ENCODE results near the gene RRP1. TPM values are rescaled to one million over a fixed set of nuclear protein-coding genes. Genes with fewer than 3 reads are reported as not detected.

RRP1 gene
- total RNA-seq, 8 experiments from 2014 or later, result 11.0 to 38.4 (median 18.3) TPM

DNA sequence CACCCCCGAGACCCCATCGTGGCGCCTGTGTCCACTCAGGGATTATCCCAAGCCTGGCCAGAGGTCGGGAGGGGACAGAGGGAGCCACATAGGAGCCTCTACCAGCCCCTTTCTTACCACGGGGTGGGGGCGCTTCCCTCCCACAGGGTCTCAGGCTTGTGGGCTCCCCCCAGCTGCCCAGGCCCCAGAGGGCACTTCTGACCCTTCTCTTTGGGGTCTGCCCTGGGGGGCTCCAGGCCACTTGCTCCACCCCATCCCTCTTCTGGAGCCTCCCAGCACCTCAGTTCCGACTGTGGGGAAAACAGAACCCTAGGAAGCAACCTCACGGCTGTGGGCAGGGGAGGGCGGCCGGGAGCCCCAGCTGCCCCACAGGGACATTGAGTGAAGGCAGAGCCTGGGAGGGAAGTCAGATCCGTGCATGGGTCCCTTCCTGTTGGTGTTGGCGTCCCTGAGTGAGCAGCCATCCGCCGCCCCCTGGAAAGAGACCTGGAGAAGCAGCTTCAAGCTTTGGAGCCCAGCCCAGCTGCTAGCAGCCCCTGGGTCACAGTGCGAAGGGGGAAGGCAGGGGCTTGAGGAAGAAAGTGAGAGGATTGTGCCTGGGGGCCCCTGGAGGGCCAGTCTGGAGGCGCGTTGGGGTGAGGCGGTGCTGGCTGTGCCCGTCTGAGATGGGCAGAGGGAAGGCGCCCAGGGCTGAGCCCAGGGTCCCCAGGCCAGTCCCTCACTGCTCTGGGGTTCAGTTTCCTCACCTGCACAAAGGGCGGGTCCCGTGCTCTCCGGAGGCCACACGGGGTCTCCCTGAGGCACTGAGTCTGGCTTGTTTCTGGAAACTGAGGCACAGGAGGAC lies 22.1 kb downstream of the RRP1 start:
- ATAC-seq (replicated peaks in 6 of 8), result peak in 3 of 8 experiments; percentile 3 to 11 (median 5)
- peaks cover 0 to 3% of the 10 kb centered on the region in 2 donors for H3K4me1 ChIP-seq (replicated peaks in 1 of 2)
- in situ Hi-C loops (cut with MboI; ENCODE audit: low pct_unique_long_range_greater_than_20kb in 2 of 9, low sequenced_read_pairs in 9 of 9, unreplicated experiment in 9 of 9), result no loop called here
- no peak overlapping the region for H3K4me3 ChIP-seq
- H3K27ac ChIP-seq, result no peak overlapping the region
- 47 to 92% (median 75%) methylated on average over 1 to 6 of the region's 24 CpGs; no CpG with 5 or more reads in 4 of the 10 experiments for WGBS, 10 experiments

DNA sequence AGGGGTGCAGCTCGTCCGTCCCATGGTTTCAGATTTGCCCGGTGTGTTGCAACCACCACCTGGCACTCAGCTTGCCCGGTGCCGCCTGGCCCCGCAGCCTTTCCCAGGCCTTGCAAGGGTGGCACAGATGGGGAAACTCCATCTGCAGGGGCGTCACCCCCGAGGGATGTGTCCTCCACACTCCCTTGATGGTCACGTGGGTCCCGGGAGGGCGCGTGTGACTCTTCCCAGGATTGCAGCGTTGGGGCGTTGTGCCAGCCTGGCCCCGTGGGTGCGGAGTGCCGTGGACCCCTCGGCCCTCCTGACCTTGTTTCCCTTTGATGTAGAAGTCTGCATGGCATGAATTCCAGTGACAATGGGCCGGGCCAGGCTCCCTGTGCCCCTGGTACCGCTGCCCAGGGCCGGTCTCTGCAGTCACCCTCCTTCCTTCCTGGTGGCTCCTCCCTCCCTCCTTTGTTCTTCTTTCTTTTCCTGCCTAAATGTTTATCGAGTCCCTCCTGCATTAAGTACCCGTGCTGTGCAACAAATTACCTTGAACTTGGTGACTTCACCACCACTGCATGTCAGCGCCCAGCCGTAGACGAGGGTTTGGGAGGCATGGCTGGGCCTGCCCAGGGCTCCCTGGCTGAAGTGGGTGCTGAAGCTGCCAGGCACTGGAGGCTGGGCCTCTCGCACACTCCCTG lies 22.9 kb downstream of the RRP1 start:
- peak in 1 of 8 experiments; percentile 32 for ATAC-seq (replicated peaks in 6 of 8)
- Histone ChIP-seq H3K4me3 (no peak overlapping the region), H3K27ac (no peak overlapping the region), H3K4me1 (replicated peaks in 1 of 2) (peaks cover 0 to 3% of the 10 kb centered on the region in 2 donors)
- in situ Hi-C loops (cut with MboI; ENCODE audit: low pct_unique_long_range_greater_than_20kb in 2 of 9, low sequenced_read_pairs in 9 of 9, unreplicated experiment in 9 of 9), result no loop called here
- 0 to 100% (median 58%) methylated on average over 1 to 11 of the region's 27 CpGs; no CpG with 5 or more reads in 3 of the 10 experiments for WGBS, 10 experiments

DNA sequence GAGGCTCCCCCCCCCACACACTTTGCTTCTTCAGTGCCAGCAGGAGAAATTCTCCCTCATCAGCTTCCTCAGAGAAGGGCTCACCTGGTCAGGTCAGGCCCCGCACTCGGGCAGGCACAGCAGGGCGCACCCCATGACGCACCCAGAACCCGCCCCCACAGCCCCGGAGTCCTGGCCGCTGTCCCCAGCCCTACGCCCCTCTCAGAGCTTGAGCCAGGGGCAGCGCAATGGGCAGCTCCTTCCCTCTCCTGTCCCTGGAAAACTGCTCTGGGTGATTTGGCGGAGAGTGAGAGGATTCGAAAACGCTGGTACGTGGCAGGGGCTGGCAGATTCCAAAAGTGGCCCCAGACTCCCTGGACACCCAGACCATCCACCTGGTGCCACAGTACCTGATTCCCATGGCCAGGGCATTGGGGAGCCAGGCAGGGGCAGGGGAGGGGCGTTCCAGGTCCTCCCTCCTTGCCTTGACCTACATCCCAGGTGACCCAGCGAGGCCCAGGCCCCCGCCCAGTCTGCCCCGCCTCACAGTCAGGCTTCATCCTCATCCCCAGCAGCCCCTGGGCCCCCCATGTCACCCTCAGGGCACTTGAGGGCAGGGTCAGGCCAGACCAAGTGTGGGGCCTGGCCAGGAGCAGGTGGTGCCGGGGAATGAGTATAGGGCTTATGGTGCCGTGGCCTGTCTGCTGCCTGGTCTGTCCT lies 23.7 kb downstream of the RRP1 start:
- no peak for ATAC-seq (replicated peaks in 6 of 8)
- H3K4me3 ChIP-seq, result no peak overlapping the region
- peaks cover 0 to 3% of the 10 kb centered on the region in 2 donors for H3K4me1 ChIP-seq (replicated peaks in 1 of 2)
- WGBS, 10 experiments, result 60 to 95% (median 81%) methylated on average over 1 to 6 of the region's 19 CpGs; no CpG with 5 or more reads in 5 of the 10 experiments
- no peak overlapping the region for H3K27ac ChIP-seq
- in situ Hi-C loops (cut with MboI; ENCODE audit: low pct_unique_long_range_greater_than_20kb in 2 of 9, low sequenced_read_pairs in 9 of 9, unreplicated experiment in 9 of 9), result no loop called here

DNA sequence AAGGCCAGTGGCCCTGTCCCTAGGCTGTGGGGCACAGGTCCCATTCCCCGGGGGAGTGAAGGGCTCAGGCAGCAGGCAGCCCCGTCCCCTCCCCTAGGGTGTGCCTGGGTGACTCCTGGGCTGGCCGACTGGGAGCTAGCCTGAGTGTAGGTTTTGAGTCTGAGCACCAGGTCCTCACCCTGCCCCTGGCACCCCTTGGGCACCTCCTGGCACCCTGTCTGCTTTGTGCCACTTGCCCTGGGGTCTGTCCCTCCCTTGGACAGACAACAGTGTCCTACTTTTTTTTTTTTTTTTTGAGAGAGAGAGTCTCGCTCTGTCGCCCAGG lies 24.2 kb downstream of the RRP1 start:
- no peak overlapping the region for H3K4me3 ChIP-seq
- no peak overlapping the region for H3K27ac ChIP-seq
- ATAC-seq (replicated peaks in 6 of 8), result no peak
- peaks cover 0 to 3% of the 10 kb centered on the region in 2 donors for H3K4me1 ChIP-seq (replicated peaks in 1 of 2)
- WGBS, 10 experiments, result 56 to 100% (median 92%) methylated on average over 2 of the region's 5 CpGs; no CpG with 5 or more reads in 7 of the 10 experiments
- in situ Hi-C loops (cut with MboI; ENCODE audit: low pct_unique_long_range_greater_than_20kb in 2 of 9, low sequenced_read_pairs in 9 of 9, unreplicated experiment in 9 of 9), result no loop called here

DNA sequence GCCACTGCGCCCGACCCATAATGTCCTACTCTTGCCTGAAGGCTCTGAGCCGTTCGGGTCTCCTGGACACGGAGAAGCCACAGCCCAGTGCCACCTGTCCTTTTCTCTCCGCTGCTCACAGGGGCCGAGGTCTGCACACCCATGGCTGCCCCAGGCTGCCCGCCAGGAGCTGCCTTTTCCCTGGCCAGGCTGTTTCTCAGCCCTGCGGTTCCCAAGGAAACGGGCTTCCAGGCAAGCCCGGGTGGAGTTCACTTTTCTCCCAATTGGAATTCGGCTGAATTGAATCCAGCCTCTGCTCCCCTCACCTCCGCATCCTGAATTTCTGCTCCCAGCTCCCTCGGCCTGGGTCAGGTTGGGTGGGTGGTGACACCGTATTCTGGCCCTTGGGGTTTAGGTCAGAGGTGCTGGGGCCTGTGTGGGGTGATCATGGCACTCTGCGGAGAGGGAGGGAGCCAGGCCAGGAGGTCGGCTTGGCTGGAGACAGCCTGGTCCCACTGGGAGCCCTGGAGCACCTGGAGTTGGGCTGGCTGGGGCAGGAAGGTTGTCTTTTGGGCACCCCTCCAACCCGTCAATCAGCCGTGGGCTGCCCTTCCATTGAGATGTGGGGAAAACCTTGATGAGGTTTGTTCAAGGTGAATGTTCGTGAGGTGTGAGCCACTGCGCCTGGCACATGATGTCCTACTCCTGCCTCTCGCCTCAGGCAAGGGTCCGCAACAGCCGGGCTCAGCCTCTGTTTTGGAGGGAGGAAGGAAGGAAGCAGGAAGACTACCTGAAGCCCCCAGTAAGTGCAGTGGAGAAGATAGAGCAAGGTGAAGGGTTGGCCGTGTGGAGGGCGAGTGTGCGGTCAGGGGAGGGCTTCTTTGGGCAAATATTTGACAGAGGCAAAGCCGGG lies 25.1 kb downstream of the RRP1 start:
- no peak overlapping the region for H3K27ac ChIP-seq
- peaks cover 0 to 3% of the 10 kb centered on the region in 2 donors for H3K4me1 ChIP-seq (replicated peaks in 1 of 2)
- no peak overlapping the region for H3K4me3 ChIP-seq
- ATAC-seq (replicated peaks in 6 of 8), result peak in 4 of 8 experiments; percentile 14 to 52 (median 20)
- WGBS, 10 experiments, result 12 to 92% (median 62%) methylated on average over 3 to 16 of the region's 28 CpGs; no CpG with 5 or more reads in 3 of the 10 experiments
- in situ Hi-C loops (cut with MboI; ENCODE audit: low pct_unique_long_range_greater_than_20kb in 2 of 9, low sequenced_read_pairs in 9 of 9, unreplicated experiment in 9 of 9), result no loop called here

GRCh38 chr21:43815107-43815613 lies 25.8 kb downstream of the RRP1 start:
- in situ Hi-C loops (cut with MboI; ENCODE audit: low pct_unique_long_range_greater_than_20kb in 2 of 9, low sequenced_read_pairs in 9 of 9, unreplicated experiment in 9 of 9), result no loop called here
- Histone ChIP-seq H3K4me3 (no peak overlapping the region), H3K4me1 (replicated peaks in 1 of 2) (peaks cover 0 to 3% of the 10 kb centered on the region in 2 donors), H3K27ac (no peak overlapping the region)
- no peak for ATAC-seq (replicated peaks in 6 of 8)
- 57 to 80% (median 63%) methylated on average over 1 to 4 of the region's 27 CpGs; no CpG with 5 or more reads in 5 of the 10 experiments for WGBS, 10 experiments

- H3K4me3 ChIP-seq, result no peak overlapping the region
- WGBS, 10 experiments, result 83 to 100% (median 93%) methylated on average over 1 to 8 of the region's 15 CpGs; no CpG with 5 or more reads in 4 of the 10 experiments
- in situ Hi-C loops (cut with MboI; ENCODE audit: low pct_unique_long_range_greater_than_20kb in 2 of 9, low sequenced_read_pairs in 9 of 9, unreplicated experiment in 9 of 9), result no loop called here
- peaks cover 0 to 1% of the 10 kb centered on the region in 2 donors for H3K4me1 ChIP-seq (replicated peaks in 1 of 2)
- H3K27ac ChIP-seq, result no peak overlapping the region
- ATAC-seq (replicated peaks in 6 of 8), result no peak
These were observed 26.6 kb downstream of the RRP1 start for GRCh38 chr21:43815991-43816390.

GRCh38 chr21:43816611-43817071 lies 27.3 kb downstream of the RRP1 start:
- Histone ChIP-seq H3K27ac (no peak overlapping the region), H3K4me3 (no peak overlapping the region), H3K4me1 (replicated peaks in 1 of 2) (no peaks in the 10 kb centered on the region)
- ATAC-seq (replicated peaks in 6 of 8), result peak in 1 of 8 experiments; percentile 8
- in situ Hi-C loops (cut with MboI; ENCODE audit: low pct_unique_long_range_greater_than_20kb in 2 of 9, low sequenced_read_pairs in 9 of 9, unreplicated experiment in 9 of 9), result no loop called here
- WGBS, 10 experiments, result no CpG with 5 or more reads among the region's 14 CpGs

DNA sequence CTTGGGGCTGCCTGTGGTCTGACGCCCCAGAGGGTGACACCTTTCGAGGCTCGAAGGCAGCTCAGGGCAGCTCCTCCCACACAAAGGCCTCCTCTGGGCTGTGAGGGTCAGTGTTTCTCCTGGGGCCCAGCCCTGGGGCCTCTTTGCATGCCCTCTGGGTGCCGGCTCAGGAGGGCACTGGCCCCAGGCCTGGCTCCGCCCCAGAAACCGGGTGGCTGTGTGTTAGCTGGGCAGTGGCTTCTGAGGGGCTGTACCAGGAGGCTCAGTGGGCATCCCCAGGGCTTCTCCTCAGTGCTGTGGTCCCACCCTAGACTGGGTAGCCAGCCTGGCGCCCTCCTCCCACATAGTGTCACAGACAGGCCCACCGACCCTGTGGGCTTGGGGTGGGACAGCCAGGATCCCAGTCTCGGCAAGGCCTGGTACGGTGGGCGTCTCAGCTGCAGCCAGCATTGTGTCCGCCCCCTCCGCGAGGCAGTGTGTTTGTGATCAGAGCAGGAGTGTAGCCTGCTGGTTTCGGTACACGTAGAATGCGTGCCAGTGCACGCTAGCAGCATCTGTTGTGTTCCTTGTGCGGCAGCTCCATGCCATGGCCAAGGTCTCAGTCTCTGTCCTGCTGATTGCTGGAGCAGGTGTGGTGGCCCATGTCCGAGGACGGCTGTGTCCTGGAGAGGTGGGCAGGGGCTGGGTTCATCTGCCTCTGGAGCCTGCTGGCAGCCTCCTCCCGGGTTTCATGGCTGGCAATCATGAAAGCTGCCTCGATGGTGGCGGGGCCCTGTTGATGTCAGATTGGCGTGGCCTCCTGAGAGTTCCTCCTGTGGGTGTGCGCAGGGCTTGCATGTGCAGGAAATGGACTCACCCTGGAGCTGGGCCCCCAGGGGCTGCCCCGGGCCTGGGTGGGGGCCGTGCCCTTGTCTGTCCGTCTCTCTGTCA lies 28.0 kb downstream of the RRP1 start:
- Histone ChIP-seq H3K27ac (no peak overlapping the region), H3K4me1 (replicated peaks in 1 of 2) (no peaks in the 10 kb centered on the region), H3K4me3 (no peak overlapping the region)
- in situ Hi-C loops (cut with MboI; ENCODE audit: low pct_unique_long_range_greater_than_20kb in 2 of 9, low sequenced_read_pairs in 9 of 9, unreplicated experiment in 9 of 9), result no loop called here
- 50 to 100% (median 85%) methylated on average over 1 to 6 of the region's 29 CpGs; no CpG with 5 or more reads in 4 of the 10 experiments for WGBS, 10 experiments
- peak in 1 of 8 experiments; percentile 6 for ATAC-seq (replicated peaks in 6 of 8)

DNA sequence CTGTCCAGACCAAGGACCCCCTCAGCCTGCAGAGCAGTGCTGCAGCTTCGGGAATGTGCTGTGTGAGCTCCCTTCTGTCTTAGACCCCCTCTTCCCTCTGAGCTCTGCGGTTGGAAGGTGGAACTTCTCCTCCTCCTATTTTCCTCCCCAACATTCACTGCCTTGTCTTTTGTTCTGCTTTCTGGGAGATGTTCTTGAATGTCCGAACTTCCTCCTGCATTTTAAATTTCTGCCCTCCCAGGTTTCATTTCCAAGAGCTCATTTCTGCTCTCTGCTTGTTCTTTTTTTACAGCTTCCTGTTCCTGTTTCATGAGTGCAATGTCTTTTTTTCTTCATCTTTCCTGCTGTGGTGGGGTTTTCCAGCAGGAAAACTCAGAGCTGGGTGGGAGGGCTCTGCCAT lies 29.3 kb downstream of the RRP1 start:
- Histone ChIP-seq H3K4me1 (replicated peaks in 1 of 2) (no peaks in the 10 kb centered on the region), H3K4me3 (no peak overlapping the region), H3K27ac (no peak overlapping the region)
- 16 to 100% (median 45%) methylated on average over 1 to 3 of the region's 3 CpGs for WGBS, 10 experiments
- ATAC-seq (replicated peaks in 6 of 8), result no peak
- in situ Hi-C loops (cut with MboI; ENCODE audit: low pct_unique_long_range_greater_than_20kb in 2 of 9, low sequenced_read_pairs in 9 of 9, unreplicated experiment in 9 of 9), result no loop called here
